HEK293T (cell line): Measurements from ENCODE around the gene HSPA12A.

ENCODE experiments used
- BHLHE40 ChIP-seq: fragments of 450-650 bp; IDR thresholded peaks from 2 replicates; pipeline ENCODE4 v1.6.1; 2016; ENCODE audit warnings: mild to moderate bottlenecking, moderate library complexity, borderline replicate concordance
- CTBP1 ChIP-seq: fragments of 450-650 bp; IDR thresholded peaks from 2 replicates; pipeline ENCODE4 v1.6.1; 2016; ENCODE audit warnings: borderline replicate concordance
- ELF4 ChIP-seq: fragments of 450-650 bp; IDR thresholded peaks from 2 replicates; pipeline ENCODE4 v1.6.1; 2017; ENCODE audit warnings: antibody characterized with exemption
- FOXM1 ChIP-seq: fragments of 450-650 bp; IDR thresholded peaks from 2 replicates; pipeline ENCODE4 v1.6.1; 2017; ENCODE audit warnings: mild to moderate bottlenecking, borderline replicate concordance
- PKNOX1 ChIP-seq: fragments of 450-650 bp; IDR thresholded peaks from 2 replicates; pipeline ENCODE4 v1.6.1; 2016
- SP1 ChIP-seq: fragments of 450-650 bp; IDR thresholded peaks from 2 replicates; pipeline ENCODE4 v1.6.1; 2017
- SUZ12 ChIP-seq: fragments of 450-650 bp; IDR thresholded peaks from 2 replicates; pipeline ENCODE4 v1.6.1; 2016; ENCODE audit warnings: mild to moderate bottlenecking
- TARDBP ChIP-seq: fragments of 450-650 bp; IDR thresholded peaks from 2 replicates; pipeline ENCODE4 v1.6.1; 2016

GRCh38 chr10:116712519-116712918, 29.8 kb downstream of the HSPA12A start:
- no peak for TF ChIP-seq ELF4
- no peak for TF ChIP-seq SUZ12
- TF ChIP-seq CTBP1, result no peak
- TF ChIP-seq FOXM1, result no peak
- TF ChIP-seq BHLHE40, result no peak
- no peak for TF ChIP-seq TARDBP
- no peak for TF ChIP-seq SP1
- TF ChIP-seq PKNOX1, result no peak
